CD4-positive, alpha-beta T cell treated with Interleukin-21 for 1 hour (primary cell): ENCODE measurements around the gene B4GALNT2.
A peak's percentile ranks its signal among the peaks of the same experiment; 100 is the strongest.

ENCODE experiments used
- DNase-seq: peaks from one replicate; pipeline ENCODE4 v3.0.0-alpha.2; 2020

B4GALNT2 gene

GRCh38 chr17:49216482-49216881, 83.9 kb downstream of the B4GALNT2 start:
- no peak for DNase-seq

- DNase-seq, result no peak
These were observed 84.5 kb downstream of the B4GALNT2 start for GRCh38 chr17:49216953-49217650.

- peak; percentile 84 for DNase-seq
These were observed 85.3 kb downstream of the B4GALNT2 start for GRCh38 chr17:49217651-49218413.

GRCh38 chr17:49218941-49219913, 86.7 kb downstream of the B4GALNT2 start:
- DNase-seq, result peak; percentile 76

GRCh38 chr17:49219987-49220386, 87.4 kb downstream of the B4GALNT2 start:
- DNase-seq, result no peak

GRCh38 chr17:49223168-49223516, 90.6 kb downstream of the B4GALNT2 start:
- DNase-seq, result no peak

- peak; percentile 69 for DNase-seq
These were observed 91.1 kb downstream of the B4GALNT2 start for GRCh38 chr17:49223517-49224197.

- DNase-seq, result peak; percentile 62
These were observed 91.8 kb downstream of the B4GALNT2 start for GRCh38 chr17:49224198-49224996.

- DNase-seq, result no peak
These were observed 92.4 kb downstream of the B4GALNT2 start for GRCh38 chr17:49224997-49225337.

GRCh38 chr17:49225554-49226236, 93.1 kb downstream of the B4GALNT2 start:
- no peak for DNase-seq
